ENCODE data around the gene YWHAH.

The YWHAH gene

GRCh38 chr22:31983911-31984656 is 39.7 kb downstream of the YWHAH start:
- no peak for DNase-seq (ENCODE audit: low read depth)

DNA sequence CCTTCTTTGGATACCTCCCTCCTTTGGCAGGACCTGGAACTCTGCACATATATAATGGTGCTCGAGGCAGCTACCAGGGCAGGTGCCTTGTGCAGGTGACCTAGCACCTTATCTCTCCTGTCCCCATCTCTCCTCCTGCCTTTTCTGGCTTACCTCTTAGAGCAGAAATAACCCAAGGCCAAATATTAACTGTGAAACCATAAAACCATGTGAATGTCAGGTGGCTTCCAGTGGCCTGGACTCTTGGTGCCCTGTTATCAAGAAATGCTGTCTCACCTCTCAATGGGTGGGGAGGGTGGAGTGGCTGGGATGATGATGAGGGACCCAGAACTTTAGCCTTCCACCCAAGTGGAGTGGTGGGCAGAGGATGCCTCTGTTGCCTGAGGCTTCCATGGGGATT is 42.9 kb downstream of the YWHAH start:
- no peak for DNase-seq (ENCODE audit: low read depth)

DNA sequence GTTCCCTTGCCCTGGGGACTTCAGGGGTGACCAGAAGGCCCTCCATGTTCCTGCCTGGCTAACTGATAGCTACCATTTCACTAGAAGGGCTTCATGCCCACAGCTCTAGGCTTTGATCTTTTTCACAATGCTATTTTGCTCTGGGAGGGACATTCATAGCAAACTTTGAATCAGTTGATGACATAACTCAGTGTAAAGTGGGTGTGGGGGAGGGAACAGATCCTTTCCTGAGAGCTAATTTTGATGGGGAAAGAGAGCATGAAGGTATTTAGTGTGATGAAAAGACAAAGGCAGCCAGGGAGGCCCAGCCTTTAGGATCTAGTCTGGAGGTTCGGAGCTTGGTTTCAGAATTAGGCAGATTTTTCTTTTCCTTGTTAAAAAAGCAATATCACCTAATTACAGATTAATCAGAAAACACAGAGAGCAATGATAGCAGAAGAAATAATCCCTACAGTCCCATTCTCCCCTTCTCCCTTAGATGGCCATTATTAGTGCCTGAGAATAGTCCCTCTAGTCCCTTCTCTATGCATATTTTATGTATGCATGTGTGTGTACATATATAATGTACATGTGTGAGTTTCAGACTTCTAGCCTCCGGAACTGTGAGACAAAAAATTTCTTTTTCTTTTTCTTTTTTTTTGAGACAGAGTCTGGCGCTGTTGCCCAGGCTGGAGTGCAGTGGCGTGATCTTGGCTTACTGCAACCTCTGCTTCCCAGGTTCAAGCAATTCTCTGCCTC is 46.9 kb downstream of the YWHAH start:
- DNase-seq (ENCODE audit: low read depth), result no peak

DNA sequence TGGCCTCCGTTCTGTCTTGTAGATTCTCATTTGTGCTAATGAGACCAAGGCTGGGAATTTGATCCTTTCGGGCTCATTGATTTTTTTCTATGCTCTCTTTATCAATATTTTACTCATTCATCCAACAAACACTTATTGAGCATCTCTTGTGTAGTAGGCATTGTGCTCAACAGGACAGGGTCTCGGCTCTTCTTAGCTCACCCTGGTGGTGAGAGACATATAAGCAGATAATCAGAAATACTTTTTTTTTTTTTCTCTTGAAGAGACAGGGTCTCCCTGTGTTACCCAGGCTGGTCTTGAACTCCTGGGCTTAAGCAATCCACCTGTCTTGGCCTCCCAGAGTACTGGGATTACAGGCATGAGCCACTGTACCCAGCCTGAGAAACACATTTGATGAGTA is 50.7 kb downstream of the YWHAH start:
- no peak for DNase-seq (ENCODE audit: low read depth)

DNA sequence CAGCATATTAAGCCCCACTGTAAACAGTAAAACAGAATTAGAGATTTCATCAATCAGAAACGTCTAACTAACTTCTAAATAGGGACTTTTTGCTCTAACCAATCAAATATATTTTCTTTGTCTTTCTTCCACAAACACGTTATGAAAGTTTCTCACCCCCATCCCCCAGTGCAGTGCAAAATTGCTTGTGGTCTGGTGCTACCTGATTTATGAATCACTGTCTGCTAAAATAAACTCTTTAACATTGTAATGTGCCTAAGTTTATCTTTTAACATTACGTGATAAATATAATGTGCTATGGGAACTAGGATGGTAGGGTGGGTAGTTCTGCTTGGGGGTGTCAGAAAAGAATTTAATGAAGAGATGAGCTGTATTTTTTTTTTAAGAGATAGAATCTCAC is 51.5 kb downstream of the YWHAH start:
- no peak for DNase-seq (ENCODE audit: low read depth)

DNA sequence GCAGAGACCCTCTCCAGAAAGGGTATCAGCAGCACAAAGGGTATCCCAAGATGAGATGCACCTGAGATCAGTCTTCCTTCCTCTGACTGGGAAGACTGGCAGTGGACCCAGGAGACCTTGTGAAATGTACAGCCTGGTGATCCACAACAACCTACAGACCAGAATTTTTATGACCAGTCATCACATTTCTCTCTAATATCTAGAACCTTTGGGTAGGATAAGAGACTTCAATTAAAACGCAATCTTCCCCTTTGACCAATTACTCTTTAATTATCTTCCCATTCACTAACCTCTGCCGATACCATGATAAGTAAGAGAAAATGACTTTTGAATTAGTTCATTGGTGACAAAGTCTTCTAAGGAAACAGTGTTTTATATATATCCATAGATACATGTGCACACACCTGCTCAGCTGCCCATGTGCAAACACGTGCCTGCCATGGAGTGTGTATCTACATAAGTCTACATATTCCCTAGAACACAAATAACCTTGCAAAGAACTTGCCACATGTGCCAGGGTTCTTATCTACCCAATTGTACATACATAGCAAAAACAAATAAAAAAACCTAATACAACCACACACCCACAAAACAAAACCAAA is 54.5 kb downstream of the YWHAH start:
- DNase-seq (ENCODE audit: low read depth), result no peak

DNA sequence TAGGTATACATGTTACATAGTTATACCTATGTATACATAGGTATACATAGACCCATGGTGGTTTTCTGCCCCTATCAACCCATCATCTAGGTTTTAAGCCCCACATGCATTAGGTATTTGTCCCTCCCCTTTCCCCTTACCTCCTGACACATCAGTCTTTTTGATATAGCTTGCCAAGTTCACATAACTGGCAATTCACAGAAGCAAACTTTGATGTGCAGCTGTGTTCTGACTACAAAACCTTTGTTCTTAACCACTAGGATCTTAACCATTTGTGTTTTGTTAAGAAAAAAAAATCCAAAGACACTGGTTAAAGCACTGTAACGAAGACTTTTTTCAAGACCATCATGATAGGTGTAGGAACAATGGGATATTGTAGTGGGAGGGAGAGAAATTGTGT is 55.8 kb downstream of the YWHAH start:
- no peak for DNase-seq (ENCODE audit: low read depth)

DNA sequence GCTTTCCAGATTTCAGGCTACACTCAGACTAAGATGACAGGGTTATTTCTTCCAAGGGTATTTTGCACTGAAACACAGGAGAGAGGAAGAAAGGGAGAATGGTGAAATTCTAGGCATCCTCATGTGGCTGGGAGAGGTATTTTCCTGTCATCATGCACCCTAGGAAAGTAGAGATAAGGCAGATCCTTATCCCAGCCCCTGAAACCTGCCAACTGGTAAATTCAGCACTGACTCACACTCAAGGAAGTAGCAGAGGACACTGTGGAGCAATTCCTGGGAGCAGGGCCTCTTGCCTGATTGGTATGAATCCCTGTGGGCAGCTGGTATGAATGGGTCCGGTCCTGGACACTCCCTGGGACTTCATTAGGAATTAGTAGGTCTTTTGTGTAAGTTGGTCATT is 61.1 kb downstream of the YWHAH start:
- no peak for DNase-seq (ENCODE audit: low read depth)
